ENCODE data around the gene KLHL36.
A peak's percentile ranks its signal among the peaks of the same experiment; 100 is the strongest.
"Not testable (repeated sequence)": the region's sequence is repeated elsewhere in the genome, so short reads cannot be mapped to it uniquely, and the experiment has no call there.

Gene KLHL36

DNA sequence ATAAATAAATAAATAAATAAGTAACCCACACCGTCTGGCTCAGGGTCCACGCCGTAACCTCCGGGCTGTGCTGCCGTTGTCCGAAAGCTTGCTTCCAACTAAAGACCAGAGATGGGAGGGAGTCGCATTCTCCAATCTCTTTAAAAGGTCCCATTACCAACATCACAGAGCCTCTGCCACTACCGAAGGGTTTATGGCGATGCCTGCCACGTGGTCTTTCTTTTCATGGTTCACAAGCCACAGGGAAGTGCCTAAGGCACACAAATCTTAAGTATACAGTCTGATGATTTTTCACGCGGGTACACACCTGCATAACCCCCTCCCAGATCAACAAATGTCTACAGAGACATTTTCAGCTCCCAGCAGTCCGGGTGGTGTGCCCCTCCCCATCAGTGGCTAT, 31.8 kb upstream of the KLHL36 start:
- peak in 3 of 6 experiments; percentile 9 to 30 (median 22) for DNase-seq

DNA sequence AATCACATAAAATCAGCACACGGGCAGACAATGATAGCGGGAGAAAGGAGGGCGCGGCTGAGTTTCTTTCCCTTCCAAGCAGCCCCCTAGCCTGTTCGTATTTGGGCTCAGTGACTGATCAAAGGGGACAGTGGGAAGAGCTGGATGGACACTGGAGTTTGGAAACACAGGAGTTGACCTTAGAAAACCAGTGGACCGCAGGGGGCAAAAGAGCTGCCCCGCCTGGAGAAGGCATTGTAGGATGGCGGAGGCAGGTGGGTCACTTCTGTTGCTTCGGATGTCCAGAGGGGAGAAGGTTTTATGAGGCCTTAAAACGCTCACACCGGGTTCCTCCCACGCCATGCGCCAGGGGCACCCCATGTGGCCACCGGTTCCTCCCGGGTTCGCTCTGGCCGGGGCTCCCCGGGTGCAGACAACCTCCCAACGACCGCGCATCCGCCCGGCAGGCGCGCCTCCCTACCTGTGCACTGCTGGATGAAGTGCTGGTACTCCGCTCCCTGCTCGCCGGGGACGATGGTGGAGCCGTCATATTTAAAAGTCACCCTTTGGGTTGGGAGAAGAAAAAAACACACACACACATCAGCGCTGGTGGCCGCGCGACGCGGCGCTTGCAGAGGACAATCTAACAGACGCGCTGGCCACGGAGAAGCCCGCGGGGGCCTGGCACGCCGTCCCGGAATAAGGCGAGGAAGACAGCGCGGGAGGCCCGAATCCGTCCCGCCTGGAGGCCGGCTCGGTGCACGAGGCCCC, 31.1 kb upstream of the KLHL36 start:
- peak in 3 of 6 experiments; percentile 38 to 47 (median 46) for DNase-seq

DNA sequence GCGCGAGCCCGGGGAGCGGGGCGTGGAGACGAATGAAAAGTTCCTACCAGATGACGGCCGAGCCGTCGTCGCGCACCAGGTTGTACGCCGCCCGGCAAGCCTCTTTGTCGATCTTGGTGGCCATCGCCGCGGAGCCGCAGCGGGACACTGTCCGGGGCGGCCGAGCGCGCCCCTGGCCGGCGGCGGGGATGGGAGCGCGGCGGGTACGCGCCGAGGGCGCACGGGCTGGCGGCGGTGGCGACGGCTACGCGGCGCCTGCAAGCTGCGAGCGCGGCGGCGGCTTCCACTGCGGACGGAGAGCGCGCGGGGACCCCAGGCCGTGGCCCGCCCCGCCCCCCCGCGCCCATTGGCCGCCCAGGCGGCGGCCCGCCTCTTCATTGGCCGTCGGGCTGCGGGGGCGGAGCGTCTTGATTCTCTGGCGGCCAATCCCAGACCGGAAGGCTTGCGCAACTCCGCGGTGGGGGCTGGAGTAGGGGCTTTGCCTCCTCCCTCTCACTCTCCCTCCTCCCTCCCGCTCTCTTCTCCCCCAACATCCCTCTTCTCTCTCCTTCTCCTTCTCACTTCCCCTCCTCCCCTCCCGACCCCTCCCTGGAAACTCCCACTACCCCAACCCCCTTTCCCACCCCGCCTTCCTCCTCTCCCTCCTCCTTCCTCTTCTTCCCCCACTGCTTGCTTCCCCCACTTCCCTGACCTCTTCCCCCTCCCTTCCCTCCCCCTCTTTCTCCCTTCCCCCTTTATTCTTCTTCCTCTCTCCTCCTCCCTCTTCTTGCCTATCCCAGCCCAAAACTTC, 30.3 kb upstream of the KLHL36 start, which contains the start of gene COTL1:
COTL1 (minus strand) TSS at position 288 of the 790 bp plus-strand sequence; CDS start at position 124, 164 bp downstream.
- peak; percentile 83 to 92 (median 87) for DNase-seq

DNA sequence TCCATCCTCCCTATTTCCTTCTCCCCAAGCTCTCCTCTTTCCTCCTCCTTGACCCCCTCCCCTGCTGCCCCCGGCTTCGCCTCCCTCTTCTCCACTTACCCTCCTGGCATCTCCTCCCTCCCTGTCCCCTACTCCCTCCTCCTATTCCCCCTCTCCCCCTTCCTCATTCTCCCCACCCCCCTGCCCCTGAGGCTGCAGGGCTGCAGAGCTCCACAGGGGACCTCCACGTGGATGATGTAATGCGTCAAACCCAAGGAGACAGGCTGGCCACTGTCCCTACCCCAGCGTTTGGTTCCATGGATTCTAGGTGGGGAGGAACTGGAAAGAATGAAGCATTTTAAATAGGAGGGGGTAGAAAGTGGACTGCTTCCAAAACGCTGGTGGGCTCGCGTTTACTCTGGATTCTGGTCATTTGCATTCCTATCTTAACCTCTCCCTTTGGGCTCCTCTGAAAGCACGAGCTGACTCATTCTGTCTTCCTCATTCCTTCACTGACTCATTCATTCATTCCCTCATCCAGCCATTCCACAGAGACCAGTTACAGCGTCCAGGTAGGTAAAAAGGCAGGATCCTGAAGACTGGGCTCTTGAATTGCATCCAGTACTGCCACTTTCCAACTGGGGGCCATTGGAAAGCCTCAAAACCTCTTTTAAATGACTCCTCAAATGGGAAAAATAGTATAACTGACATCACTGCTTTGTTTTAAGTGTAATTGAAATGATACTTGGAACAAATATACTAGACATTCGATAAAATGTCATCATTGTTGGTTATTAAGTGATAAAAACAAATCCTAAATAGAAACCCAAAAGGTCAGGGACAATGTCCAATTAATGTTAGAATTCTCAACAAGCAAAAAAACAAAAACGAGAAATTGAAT, 29.5 kb upstream of the KLHL36 start:
- DNase-seq, result no peak

DNA sequence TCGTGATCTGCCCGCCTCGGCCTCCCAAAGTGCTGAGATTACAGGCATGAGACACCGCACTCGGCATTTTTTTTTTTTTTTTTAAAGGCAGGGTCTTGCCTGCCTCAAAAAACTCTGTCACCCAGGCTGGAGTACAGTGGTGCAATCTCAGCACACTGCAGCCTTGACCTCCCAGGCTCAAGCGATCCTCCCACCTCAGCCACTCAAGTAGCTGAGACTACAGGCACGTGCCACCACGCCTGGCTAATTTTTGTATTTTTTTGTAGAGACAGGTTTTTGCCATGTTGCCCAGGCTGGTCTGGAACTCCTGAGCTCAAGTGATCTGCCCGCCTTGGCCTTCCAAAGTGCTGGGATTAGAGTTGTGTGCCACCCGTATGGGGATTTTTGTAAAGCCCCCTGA, 27.4 kb upstream of the KLHL36 start:
- DNase-seq, result not testable (repeated sequence)

DNA sequence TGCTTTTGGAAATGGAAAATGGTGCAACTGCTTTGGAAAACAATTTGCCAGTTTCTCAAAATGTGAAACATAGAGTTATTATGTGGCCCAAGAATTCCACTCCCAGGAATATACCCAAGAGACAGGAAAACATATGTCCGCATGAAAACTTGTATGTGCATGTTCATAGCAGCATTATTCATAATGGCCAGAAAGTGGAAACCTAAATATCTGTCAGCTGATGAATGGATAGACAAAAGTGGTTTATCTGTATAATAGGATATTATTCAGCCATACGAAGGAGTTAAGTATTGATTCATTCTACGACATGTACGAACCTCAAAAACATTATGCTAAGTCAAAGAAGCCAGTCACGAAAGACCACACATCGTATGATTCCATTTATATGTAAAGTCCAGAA, 22.8 kb upstream of the KLHL36 start:
- DNase-seq, result no peak

DNA sequence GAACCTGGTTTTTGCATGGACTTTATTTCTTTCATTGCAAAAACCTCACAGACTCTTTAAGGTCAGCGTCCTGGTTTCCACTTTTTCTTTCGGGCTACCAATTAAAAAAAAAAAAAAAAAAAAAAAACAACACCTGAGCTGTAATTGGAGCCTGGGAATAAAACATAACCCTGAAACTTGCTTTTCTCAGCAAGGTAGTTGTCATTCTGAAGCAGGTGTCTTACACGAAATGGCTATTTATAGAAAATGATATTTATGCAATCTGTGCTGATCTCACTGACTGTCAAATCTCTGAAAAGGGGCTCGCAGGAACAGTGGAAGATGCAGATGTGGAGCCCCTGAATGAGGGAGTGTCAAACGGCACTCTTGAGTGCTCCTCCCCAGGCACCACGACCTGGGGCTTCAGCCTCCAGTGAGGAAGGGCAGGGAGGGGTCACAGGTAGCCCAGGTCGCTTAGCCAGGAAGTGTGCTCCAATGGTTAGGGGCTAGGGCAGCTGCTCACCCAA, 20.0 kb upstream of the KLHL36 start:
- DNase-seq, result no peak

DNA sequence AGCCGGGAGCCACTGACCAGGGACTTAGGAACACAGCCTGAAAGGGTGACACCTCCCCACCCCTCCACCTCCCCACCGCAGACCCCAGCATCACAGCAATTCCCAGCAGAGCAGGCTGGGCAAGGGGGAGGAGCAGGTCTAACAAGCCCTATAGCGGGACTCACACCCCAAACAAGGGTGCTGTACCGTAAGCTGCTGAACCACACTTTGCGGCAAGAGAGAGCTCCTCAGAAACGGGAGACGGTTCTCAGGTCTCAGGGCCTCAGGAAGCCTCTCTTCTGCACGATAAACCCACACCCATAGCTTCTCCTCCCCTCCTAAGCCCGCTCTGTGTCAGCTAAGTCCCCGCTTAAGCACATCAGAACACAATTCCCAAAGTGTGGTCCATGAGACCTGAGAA, 18.7 kb upstream of the KLHL36 start:
- no peak for DNase-seq

DNA sequence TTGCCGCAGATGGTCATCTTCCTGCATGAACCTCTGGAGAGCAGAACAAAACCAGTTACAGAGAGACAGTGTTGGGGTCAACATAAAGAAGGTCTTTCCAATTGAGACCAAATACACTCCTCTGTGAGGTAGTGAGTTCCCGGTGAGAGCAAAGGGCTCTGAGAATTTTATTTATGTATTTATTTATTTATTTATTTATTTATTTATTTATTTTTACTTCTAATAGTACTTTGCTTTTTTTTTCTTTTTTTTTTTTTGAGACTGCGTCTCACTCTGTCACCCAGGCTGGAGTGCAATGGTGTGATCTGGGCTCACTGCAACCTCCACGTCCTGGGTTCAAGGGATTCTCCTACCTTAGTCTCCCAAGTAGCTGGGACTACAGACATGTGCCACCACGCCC, 18.3 kb upstream of the KLHL36 start:
- no peak for DNase-seq

DNA sequence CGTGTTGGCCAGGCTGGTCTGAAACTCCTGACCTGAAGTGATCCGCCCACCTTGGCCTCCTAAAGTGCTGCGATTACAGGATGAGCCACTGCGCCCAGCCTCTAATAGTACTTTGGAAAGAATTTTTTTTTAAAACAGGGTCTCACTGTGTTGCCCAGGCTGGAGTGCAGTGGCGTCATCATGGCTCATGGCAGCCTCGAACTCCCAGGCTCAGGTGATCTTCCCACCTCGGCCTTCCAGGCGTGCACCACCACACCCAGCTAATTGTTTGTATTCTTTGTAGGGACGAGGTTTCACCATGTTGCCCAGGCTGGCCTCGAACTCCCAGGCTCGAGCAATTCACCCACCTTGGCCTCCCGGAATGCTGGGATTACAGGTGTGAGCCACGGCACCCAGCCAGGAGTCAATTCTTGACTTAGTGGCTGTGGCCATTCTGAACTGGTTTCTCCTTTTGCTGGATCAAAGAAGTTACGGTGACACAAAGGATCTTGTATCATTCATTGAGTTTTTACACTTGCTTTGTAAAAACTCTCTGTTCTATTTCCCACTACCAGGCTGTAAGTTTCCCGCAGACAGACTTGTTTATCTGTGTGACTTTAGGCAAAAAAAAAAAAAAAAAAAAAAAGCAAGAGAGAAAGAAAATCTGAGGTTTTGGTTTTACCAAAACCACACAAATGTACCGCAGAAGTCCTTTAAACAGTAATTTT, 17.7 kb upstream of the KLHL36 start:
- peak in 3 of 6 experiments; percentile 18 to 48 (median 47) for DNase-seq

DNA sequence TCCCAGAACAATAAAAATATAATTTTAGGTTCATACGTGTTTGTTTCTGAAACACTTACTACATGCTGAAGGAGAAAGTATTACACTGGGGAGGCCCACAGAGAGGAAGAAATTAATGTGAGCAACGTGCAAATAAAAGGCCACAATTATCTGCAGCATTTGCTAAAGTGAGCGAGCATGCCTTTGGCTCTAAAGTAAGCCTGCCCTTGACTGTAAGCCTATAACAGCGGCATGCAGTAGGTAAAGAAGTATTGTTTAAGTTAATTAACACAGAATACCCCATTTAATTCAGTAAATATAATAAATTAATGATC, 17.2 kb upstream of the KLHL36 start:
- peak in 2 of 6 experiments; percentile 47 to 48 for DNase-seq

DNA sequence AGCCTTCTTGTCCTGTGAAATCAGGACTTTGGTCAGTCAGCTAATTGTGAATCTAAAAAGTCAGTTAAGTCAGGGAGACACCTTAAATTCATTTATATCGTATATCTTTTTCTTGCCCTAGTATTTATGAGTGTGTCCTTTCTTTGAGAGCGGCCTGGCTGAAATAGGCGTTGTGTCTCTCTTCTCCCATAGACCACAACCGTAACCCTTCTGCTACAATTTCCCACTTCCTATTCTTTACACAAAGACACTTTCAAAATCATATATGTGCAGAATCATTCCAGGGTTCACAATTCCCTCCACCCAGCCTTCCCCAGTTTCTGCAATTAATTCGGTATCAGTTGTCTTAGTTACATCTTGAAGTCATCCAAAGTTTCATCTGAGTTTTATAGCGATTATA, 16.4 kb upstream of the KLHL36 start:
- no peak for DNase-seq

DNA sequence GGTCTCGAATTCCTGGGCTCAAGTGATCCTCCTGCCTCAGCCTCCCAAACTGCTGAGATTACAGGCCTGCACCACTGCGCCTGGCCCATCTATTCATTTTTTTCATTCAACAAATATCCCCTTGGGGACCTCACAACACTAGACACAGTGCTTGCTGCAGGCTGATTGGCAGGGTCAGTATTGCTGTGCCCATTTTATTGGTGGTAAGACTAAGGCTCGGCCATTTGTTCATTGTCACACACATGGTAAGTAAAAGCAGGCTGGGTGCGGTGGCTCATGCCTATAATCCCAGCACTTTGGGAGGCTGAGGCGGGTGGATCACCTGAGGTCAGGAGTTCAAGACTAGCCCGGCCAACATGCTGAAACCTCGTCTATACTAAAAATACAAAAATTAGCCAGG, 15.4 kb upstream of the KLHL36 start:
- DNase-seq, result not testable (repeated sequence)

DNA sequence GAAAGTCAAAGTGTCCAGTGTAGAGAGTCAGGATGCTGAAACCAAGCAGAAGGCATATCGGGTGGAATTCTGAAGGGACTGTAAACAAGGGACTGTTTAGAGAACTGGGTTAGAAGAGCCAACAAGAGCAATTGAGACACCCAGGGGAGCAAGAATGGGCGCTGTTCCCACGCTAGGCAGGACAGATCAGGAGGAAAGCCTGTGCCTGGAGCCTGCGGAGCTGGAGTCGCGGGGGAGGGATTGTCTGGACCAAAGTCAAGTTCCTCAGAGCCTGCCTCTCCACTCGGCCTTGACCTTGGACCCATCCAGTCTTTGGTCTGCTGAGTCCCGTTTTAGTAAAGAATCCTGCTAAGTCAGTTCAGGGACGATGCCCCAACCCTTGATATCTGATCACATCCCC, 14.7 kb upstream of the KLHL36 start:
- no peak for DNase-seq

DNA sequence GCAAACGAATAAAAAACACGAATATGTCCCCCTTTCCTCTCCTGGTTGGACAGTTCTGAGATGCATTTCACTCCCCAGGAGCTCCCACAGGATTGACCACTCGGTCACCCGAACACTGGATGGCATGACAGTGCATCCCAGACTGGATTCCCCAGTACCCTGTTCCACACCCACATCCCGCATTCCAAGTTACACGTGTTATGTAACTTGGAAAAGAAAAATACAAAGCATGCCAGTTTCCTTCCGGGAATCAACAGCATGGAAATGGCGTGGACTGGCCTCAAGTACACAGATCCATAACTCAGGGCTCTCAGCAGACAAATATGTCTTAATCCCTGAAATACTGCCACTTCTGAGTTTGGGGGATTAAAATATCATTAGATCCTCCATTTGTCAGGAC, 12.6 kb upstream of the KLHL36 start:
- DNase-seq, result no peak

DNA sequence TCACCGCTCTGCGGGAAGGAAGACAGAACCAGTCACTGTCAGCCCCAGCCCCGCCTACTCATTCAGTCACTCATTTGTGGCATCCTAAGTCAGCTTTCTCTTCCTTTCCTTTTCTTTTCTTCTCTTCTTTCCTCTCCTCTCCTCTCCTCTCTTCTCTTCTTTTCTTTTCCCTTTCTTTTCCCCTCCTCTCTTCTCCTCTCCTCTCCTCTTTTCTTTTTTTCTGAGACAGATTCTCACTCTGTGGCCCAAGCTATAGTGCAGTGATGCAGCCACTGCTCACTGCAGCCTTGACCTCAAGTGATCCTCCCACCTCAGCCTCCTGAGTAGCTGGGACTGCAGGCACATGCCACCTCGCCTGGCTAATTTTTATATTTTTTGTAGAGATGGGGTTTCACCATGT, 10.6 kb upstream of the KLHL36 start:
- no peak for DNase-seq

DNA sequence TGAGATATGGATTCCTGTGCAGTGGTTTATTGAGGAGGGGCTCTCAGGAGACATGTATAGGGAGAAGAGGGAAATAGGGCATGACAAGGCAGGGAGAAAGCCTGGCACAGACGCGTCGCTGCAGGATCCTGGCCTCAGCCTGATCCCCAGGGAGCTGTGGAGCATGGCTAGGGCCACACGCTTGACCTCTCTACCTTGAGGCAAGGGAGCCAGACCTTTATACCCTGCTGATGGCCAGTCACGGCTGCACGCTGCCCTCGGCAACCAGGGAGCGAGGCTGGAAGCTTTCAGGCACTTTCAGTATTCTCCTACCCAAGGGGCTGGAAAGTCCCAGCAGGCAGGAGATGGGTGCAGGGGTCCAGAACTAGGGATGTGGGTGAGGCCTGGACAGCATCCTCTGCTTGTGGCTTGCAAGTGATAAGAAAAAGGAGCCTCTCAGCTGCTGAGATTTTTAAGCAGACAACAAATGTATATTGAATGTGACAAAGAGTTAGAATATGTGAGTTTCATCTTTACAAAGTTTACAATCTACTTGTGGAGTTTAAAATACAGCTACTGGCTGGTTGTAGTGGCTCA, 10.0 kb upstream of the KLHL36 start:
- no peak for DNase-seq

DNA sequence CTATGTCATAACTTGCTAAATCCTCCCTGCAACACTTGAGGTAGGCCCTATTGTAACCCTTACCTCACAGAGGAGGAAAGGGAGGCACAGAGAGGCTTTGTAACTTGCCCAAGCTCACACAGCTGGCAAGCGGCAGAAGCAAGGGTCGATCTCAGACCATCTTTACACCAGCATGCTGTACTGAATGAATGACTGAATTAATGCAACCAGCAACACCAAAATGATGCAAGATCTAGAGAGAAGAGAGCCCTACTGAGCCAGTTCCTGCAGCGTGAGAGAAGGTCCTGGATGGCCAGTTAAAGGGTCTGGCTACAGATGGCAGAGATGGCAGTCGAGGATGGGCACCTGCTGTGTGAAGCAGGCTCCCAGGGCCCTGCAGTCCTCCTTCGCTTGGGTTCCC, 8.2 kb upstream of the KLHL36 start:
- no peak for DNase-seq

DNA sequence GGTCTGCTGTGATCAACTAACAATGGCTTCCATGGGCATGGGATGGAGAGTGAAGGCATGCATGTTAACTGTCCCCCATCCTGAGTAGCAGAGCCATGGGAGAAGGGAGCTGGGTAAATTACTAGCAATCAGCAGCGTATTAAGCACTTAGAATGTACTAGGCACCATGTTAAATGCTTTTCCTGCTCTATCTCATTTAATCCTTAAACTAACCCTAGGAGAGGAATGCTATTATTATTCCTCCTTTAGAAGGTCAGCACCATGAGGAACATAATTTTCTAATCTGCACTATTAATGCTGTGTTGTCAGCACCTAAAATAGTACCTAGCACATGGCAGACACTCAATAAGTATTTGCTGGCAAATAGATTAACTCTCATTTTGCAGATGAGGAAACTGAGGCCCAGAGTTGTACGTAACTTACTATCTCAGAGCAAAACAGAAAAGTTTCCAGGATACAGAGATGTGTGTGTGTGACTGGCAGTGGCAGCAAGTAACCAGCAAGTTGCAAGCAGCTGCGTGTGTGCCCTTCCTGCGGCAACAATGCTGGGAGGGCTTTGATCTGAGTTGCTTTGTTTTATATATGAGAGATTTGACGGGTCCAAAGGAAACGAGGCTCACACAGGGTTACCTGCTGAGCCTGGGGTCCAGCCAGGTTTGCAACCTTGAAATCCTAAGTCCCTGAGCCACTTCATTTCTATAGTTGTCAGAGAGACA, 6.5 kb upstream of the KLHL36 start:
- peak in 4 of 6 experiments; percentile 7 to 46 (median 32) for DNase-seq

DNA sequence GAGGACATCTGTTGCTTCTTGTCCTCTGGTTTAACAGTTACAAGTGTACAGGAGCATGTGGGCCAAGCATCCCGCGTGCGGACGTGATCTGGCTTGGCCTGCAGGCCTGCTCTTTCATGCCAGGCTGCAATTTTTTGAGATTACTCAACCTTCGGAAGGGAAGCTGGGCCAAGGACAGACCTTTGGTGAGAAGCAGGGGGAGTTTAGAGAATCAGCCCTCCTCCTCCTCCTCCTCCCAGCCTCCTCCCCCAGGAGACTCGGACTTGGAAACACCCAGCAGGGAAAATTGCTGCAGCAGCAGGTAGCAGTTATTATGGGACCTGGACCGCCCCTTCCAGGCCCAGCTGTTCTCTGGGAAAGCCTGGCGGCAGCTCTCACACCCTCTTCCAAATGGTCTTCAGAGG, 5.1 kb upstream of the KLHL36 start:
- no peak for DNase-seq

DNA sequence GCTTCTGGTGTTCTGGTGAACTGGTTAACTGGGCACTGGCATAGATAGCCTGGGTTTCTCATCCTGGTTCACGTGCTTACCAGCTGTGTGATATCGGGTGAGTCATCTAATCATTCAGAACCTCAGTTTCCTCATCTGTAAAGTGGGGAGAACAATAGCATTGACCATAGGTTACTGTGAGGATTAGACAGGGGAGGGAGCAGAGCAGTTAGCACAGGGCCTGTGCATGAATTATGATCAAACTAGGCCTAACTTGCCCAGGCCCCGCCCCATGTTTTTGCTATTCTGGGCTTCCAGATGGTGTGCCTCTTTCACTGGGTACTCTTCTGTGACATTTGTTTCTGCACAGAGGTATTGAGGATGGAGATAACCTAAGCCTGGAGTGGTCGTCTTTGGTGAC, 4.6 kb upstream of the KLHL36 start:
- no peak for DNase-seq

All from stimulated activated naive CD4-positive, alpha-beta T cell (primary cell).